SK-N-SH (cell line): Measurements from ENCODE around the gene LNPEP. TPM values are rescaled to one million over a fixed set of nuclear protein-coding genes. Genes with fewer than 3 reads are reported as not detected.
A peak's percentile ranks its signal among the peaks of the same experiment; 100 is the strongest.
"Not testable (repeated sequence)": the region's sequence is repeated elsewhere in the genome, so short reads cannot be mapped to it uniquely, and the experiment has no call there.

ENCODE experiments used
- CTCF ChIA-PET: fragments of 300-600, 350-600 bp; formaldehyde crosslinking; extraction: SDS; loops from one replicate; lab custom pipeline; 2021; lab: Yijun Ruan, JAX
- POLR2A ChIA-PET: fragments of 350-600 bp; sonication (Branson Sonifier 250); formaldehyde crosslinking; extraction: SDS; loops from one replicate; lab custom pipeline; 2020; ENCODE audit warnings: antibody characterized with exemption, inconsistent platforms; lab: Yijun Ruan, JAX
- DNase-seq: peaks from one replicate; pipeline ENCODE4 v3.0.0; 2012
- H2AFZ ChIP-seq: fragments of 200-600 bp; sonication (generic); 2 replicates; pipeline ENCODE4 v1.8.1; 2016; ENCODE audit warnings: antibody characterized with exemption, mild to moderate bottlenecking, low read depth
- H3F3A ChIP-seq: fragments of 200-600 bp; sonication (generic); replicated peaks from 2 replicates; pipeline ENCODE3; 2016; ENCODE audit warnings: antibody characterized with exemption, mild to moderate bottlenecking; ENCODE audit not compliant: insufficient read depth
- H3K27ac ChIP-seq, 2 experiments: fragments of 200-500 bp in 1 of 2; fragments of 200-600 bp in 1 of 2; sonication (Bioruptor generic) in 1 of 2; sonication (generic), shearing (Covaris generic) in 1 of 2; 2 replicates each; pipeline versions ENCODE4 v1.5.1 to v1.6.1; 2014 to 2016; ENCODE audit warnings: low read depth in 2 of 2, inconsistent platforms in 1 of 2, low read length in 1 of 2, mild to moderate bottlenecking in 1 of 2, mixed read lengths in 1 of 2
- H3K27me3 ChIP-seq: fragments of 200-600 bp; sonication (generic), shearing (Covaris generic); 2 replicates; pipeline ENCODE4 v1.6.1; 2016; ENCODE audit warnings: mixed run types; ENCODE audit not compliant: insufficient read depth
- H3K36me3 ChIP-seq, 2 experiments: fragments of 200-500 bp in 1 of 2; fragments of 200-600 bp in 1 of 2; sonication (Bioruptor generic) in 1 of 2; sonication (generic) in 1 of 2; replicated peaks in 1 of 2; 2 replicates each; pipeline versions ENCODE3 to v1.5.1; 2014 to 2016; ENCODE audit warnings: low read length in 1 of 2, mild to moderate bottlenecking in 1 of 2; ENCODE audit not compliant: insufficient read depth in 2 of 2, control insufficient read depth in 1 of 2
- H3K4me1 ChIP-seq, 2 experiments: fragments of 200-500 bp in 1 of 2; fragments of 200-600 bp in 1 of 2; sonication (Bioruptor generic) in 1 of 2; sonication (generic), shearing (Covaris generic) in 1 of 2; 2 replicates each; pipeline versions ENCODE4 v1.5.1 to v1.6.1; 2014 to 2016; ENCODE audit warnings: low read depth in 1 of 2, low read length in 1 of 2, mixed run types in 1 of 2; ENCODE audit not compliant: insufficient read depth in 2 of 2, control insufficient read depth in 1 of 2
- H3K4me2 ChIP-seq: fragments of 200-600 bp; sonication (generic), shearing (Covaris generic); 2 replicates; pipeline ENCODE4 v1.6.1; 2017; ENCODE audit warnings: mixed run types
- H3K4me3 ChIP-seq, 2 experiments: fragments of 200-500 bp in 1 of 2; fragments of 200-600 bp in 1 of 2; sonication (Bioruptor generic) in 1 of 2; sonication (generic), shearing (Covaris generic) in 1 of 2; 2 replicates each; pipeline versions ENCODE4 v1.5.1 to v1.8.1; 2014 to 2016; ENCODE audit warnings: low read depth in 2 of 2, inconsistent platforms in 1 of 2, low read length in 1 of 2, mild to moderate bottlenecking in 1 of 2, mixed read lengths in 1 of 2, moderate library complexity in 1 of 2
- H3K79me2 ChIP-seq: fragments of 200-600 bp; sonication (generic); 2 replicates; pipeline ENCODE4 v1.8.1; 2017; ENCODE audit warnings: mild to moderate bottlenecking; ENCODE audit not compliant: insufficient read depth
- H3K9ac ChIP-seq: fragments of 200-600 bp; sonication (generic); 2 replicates; pipeline ENCODE4 v1.6.1; 2017; ENCODE audit warnings: mixed run types
- H3K9me2 ChIP-seq: fragments of 200-600 bp; sonication (generic); 2 replicates; pipeline ENCODE4 v1.6.1; 2017; ENCODE audit warnings: mixed run types
- H3K9me3 ChIP-seq: fragments of 200-600 bp; sonication (generic); 2 replicates; pipeline ENCODE4 v1.6.1; 2017; ENCODE audit warnings: mixed run types, mild to moderate bottlenecking, moderate library complexity
- H4K20me1 ChIP-seq: fragments of 200-600 bp; sonication (generic); 2 replicates; pipeline ENCODE4 v1.6.1; 2017; ENCODE audit warnings: mild to moderate bottlenecking, mixed run types; ENCODE audit not compliant: insufficient read depth
- EP300 ChIP-seq, 2 experiments: IDR thresholded peaks; 2 replicates each; pipeline versions ENCODE4 v1.4.0 to v1.6.1; 2012; ENCODE audit warnings: borderline replicate concordance in 1 of 2, low read depth in 1 of 2, low read length in 1 of 2
- FOSL2 ChIP-seq: IDR thresholded peaks from 2 replicates; pipeline ENCODE4 v1.4.0; 2012; ENCODE audit warnings: low read depth, mild to moderate bottlenecking, moderate library complexity, borderline replicate concordance
- FOXM1 ChIP-seq: IDR thresholded peaks from 2 replicates; pipeline ENCODE4 v1.4.0; 2012; ENCODE audit warnings: low read depth, mild to moderate bottlenecking
- MAX ChIP-seq: IDR thresholded peaks from 2 replicates; pipeline ENCODE4 v1.4.0; 2012; ENCODE audit warnings: low read depth
- NFIC ChIP-seq: IDR thresholded peaks from 2 replicates; pipeline ENCODE4 v1.4.0; 2012; ENCODE audit warnings: borderline replicate concordance
- SMC3 ChIP-seq: IDR thresholded peaks from 2 replicates; pipeline ENCODE4 v1.6.1; 2012; ENCODE audit warnings: low read depth, low read length, improper control_type of control experiment
- TEAD4 ChIP-seq: IDR thresholded peaks from 2 replicates; pipeline ENCODE4 v1.4.0; 2012; ENCODE audit warnings: mild to moderate bottlenecking, borderline replicate concordance; ENCODE audit not compliant: insufficient read depth
- USF1 ChIP-seq: IDR thresholded peaks from 2 replicates; pipeline ENCODE4 v1.4.0; 2012; ENCODE audit warnings: low read depth, borderline replicate concordance
- YY1 ChIP-seq: IDR thresholded peaks from 2 replicates; pipeline ENCODE4 v1.4.0; 2012; ENCODE audit warnings: low read depth, mild to moderate bottlenecking
- WGBS: methylation state at CpG from one replicate; pipeline ENCODE4 v1.1.6; 2017; ENCODE audit warnings: low lambda C conversion rate; 5-methylcytosine and 5-hydroxymethylcytosine counted together
- polyA plus RNA-seq, 3 experiments: library from polyadenylated mRNA; depleted of rRNA; stranded (reverse); fragments of >200 nt; gene quantifications; 2 replicates each; pipeline ENCODE4 v1.2.3, GENCODE V29; 2012

The LNPEP gene
- polyA plus RNA-seq, 1 of the 3 experiments (the other 2 are of a cell fraction) = 4.3 TPM

GRCh38 chr5:96928931-96929708 is 6.8 kb upstream of the LNPEP start:
- H2AFZ ChIP-seq = no peak overlapping the region
- peaks cover 10 to 12% of the 10 kb centered on the region in 2 experiments; a peak in 3 of 4 replicates for H3K4me1 ChIP-seq
- H3K4me2 ChIP-seq = no peak overlapping the region
- no peaks in the 10 kb centered on the region for H3K9me3 ChIP-seq
- no peak for DNase-seq
- no peaks in the 10 kb centered on the region for H3K36me3 ChIP-seq
- POLR2A ChIA-PET = no interaction called here
- H3K4me3 ChIP-seq = no peak overlapping the region
- peaks cover 4% of the 10 kb centered on the region; the same call in 1 of the 2 replicates for H3K79me2 ChIP-seq
- no peaks in the 10 kb centered on the region for H4K20me1 ChIP-seq
- TF ChIP-seq MAX (no peak), NFIC (peak; percentile 24; the same call in 1 of the 2 replicates), FOXM1 (no peak), EP300 (IDR thresholded peaks at IDR 0.05; ENCODE audit: borderline replicate concordance in 1 of 2, low read depth in 1 of 2, low read length in 1 of 2) (no peak)
- CTCF ChIA-PET = no interaction called here
- H3K27me3 ChIP-seq = no peaks in the 10 kb centered on the region
- no peak overlapping the region for H3K9ac ChIP-seq
- WGBS = 96% methylated on average over 7 of the region's 7 CpGs
- H3F3A ChIP-seq = peaks cover 6% of the 10 kb centered on the region
- H3K27ac ChIP-seq = no peak overlapping the region
- H3K9me2 ChIP-seq = no peaks in the 10 kb centered on the region

- TF ChIP-seq TEAD4 (no peak), SMC3 (no peak), FOSL2 (no peak), YY1 (no peak)
- no peaks in the 10 kb centered on the region for H3K9me3 ChIP-seq
- WGBS = 100% methylated on average over 3 of the region's 3 CpGs
- DNase-seq = no peak
- H3K79me2 ChIP-seq = peaks cover 4% of the 10 kb centered on the region; the same call in 1 of the 2 replicates
- H3F3A ChIP-seq = peaks cover 8% of the 10 kb centered on the region
- no peaks in the 10 kb centered on the region for H3K9me2 ChIP-seq
- peaks cover 11 to 13% of the 10 kb centered on the region in 2 experiments; a peak in 3 of 4 replicates for H3K4me1 ChIP-seq
- ChIA-PET CTCF (interaction anchor here (1.0 to 1.3 kb wide), 2 partner anchors 61 to 124 kb away, joined by 3 read pairs; no protein-coding TSS in a partner anchor), POLR2A (no interaction called here)
- no peaks in the 10 kb centered on the region for H4K20me1 ChIP-seq
- no peak overlapping the region for H3K27ac ChIP-seq
- H3K9ac ChIP-seq = no peak overlapping the region
- no peak overlapping the region for H2AFZ ChIP-seq
- no peak overlapping the region for H3K4me2 ChIP-seq
- no peaks in the 10 kb centered on the region for H3K27me3 ChIP-seq
- no peak overlapping the region for H3K4me3 ChIP-seq
- no peaks in the 10 kb centered on the region for H3K36me3 ChIP-seq
These were observed 5.8 kb upstream of the LNPEP start for GRCh38 chr5:96930058-96930457.

GRCh38 chr5:96930589-96930988 is 5.3 kb upstream of the LNPEP start:
- H4K20me1 ChIP-seq = no peaks in the 10 kb centered on the region
- no peak overlapping the region for H3K9ac ChIP-seq
- H2AFZ ChIP-seq = no peak overlapping the region
- CTCF ChIA-PET = interaction anchor here (1.0 to 1.3 kb wide), 2 partner anchors 62 to 124 kb away, joined by 3 read pairs; no protein-coding TSS in a partner anchor
- H3K36me3 ChIP-seq = no peaks in the 10 kb centered on the region
- H3K79me2 ChIP-seq = peaks cover 4% of the 10 kb centered on the region; the same call in 1 of the 2 replicates
- no peak overlapping the region for H3K4me3 ChIP-seq
- H3K4me2 ChIP-seq = no peak overlapping the region
- POLR2A ChIA-PET = no interaction called here
- no peak for DNase-seq
- no peaks in the 10 kb centered on the region for H3K27me3 ChIP-seq
- H3K9me2 ChIP-seq = no peaks in the 10 kb centered on the region
- H3F3A ChIP-seq = peaks cover 12% of the 10 kb centered on the region
- H3K4me1 ChIP-seq = peaks cover 11 to 13% of the 10 kb centered on the region in 2 experiments; a peak in 3 of 4 replicates
- no peak overlapping the region for H3K27ac ChIP-seq
- TF ChIP-seq USF1 = no peak
- 91% methylated on average over 3 of the region's 3 CpGs for WGBS
- H3K9me3 ChIP-seq = no peaks in the 10 kb centered on the region

- peaks cover 12% of the 10 kb centered on the region for H3F3A ChIP-seq
- H3K79me2 ChIP-seq, H4K20me1 ChIP-seq, DNase-seq, H3K4me3 ChIP-seq, H3K9me2 ChIP-seq, H3K27me3 ChIP-seq, H3K27ac ChIP-seq, H3K9ac ChIP-seq, H3K36me3 ChIP-seq, H3K9me3 ChIP-seq, H2AFZ ChIP-seq, H3K4me2 ChIP-seq, POLR2A ChIA-PET: not testable (repeated sequence)
- peaks cover 11 to 13% of the 10 kb centered on the region in 2 experiments; a peak in 3 of 4 replicates for H3K4me1 ChIP-seq
- WGBS = 96% methylated on average over 2 of the region's 2 CpGs
- CTCF ChIA-PET = interaction anchor here (0.9 to 1.3 kb wide), 2 partner anchors 62 to 232 kb away, joined by 3 read pairs; no protein-coding TSS in a partner anchor
These were observed 4.8 kb upstream of the LNPEP start for GRCh38 chr5:96931037-96931436.
